ENCODE results near the gene SFI1. TPM values are rescaled to one million over a fixed set of nuclear protein-coding genes. Genes with fewer than 3 reads are reported as not detected.
A peak's percentile ranks its signal among the peaks of the same experiment; 100 is the strongest.

Gene SFI1
- total and polyA plus RNA-seq, 2 of the 4 experiments (the other 2 are of a cell fraction): 9.9 to 12.0 TPM

GRCh38 chr22:31585161-31585859 lies 89.0 kb downstream of the SFI1 start:
- peak overlapping the region; percentile 22 for H2AK9ac ChIP-seq (replicated peaks; ENCODE audit: low read depth, low read length, poor library complexity)
- H3K36me3 ChIP-seq (ENCODE audit: control insufficient read depth, insufficient read depth, low read length): peaks cover 4% of the 10 kb centered on the region
- no peak overlapping the region for H3K9ac ChIP-seq (ENCODE audit: low read depth, low read length)
- H3K27ac ChIP-seq (ENCODE audit: insufficient read depth, low read length): peak overlapping the region; percentile 79
- no peaks in the 10 kb centered on the region for H4K20me1 ChIP-seq (ENCODE audit: insufficient read depth, low read length)
- BruUV-seq (replicated peaks): no TSS peak
- H3K4ac ChIP-seq (ENCODE audit: low read depth, low read length): peak overlapping the region; percentile 90
- peak overlapping the region; percentile 97; the same call in 1 of the 2 replicates for H3K18ac ChIP-seq (ENCODE audit: low read depth, low read length)
- CTCF ChIA-PET: interaction anchor here (0.6 kb wide), 1 partner anchor 44 kb away, joined by 8 read pairs; no protein-coding TSS in a partner anchor
- DNase-seq (peak; percentile 60), ATAC-seq (ENCODE audit: low read depth) (peak; percentile 33; the same call in 1 of the 2 replicates)
- peak overlapping the region; percentile 95 for H2BK120ac ChIP-seq (ENCODE audit: low read depth, low read length)
- TF ChIP-seq CEBPB (IDR thresholded peaks at IDR 0.05; ENCODE audit: low read depth, low read length) (peak; percentile 73), MXI1 (IDR thresholded peaks at IDR 0.05; ENCODE audit: borderline replicate concordance, low read depth, low read length) (no peak)
- peak overlapping the region; percentile 64; the same call in 2 of the 3 replicates for H2BK15ac ChIP-seq (ENCODE audit: low read depth, low read length)
- no peak overlapping the region for H3K56ac ChIP-seq (ENCODE audit: extremely low read depth, insufficient read depth, low read length)
- dilution Hi-C loops (cut with HindIII; ENCODE audit: low sequenced_read_pairs, unreplicated experiment): no loop called here
- no peak overlapping the region for H3K4me2 ChIP-seq (ENCODE audit: low read depth, low read length)
- H4K5ac ChIP-seq (ENCODE audit: low read depth, low read length): peak overlapping the region; percentile 94; the same call in 1 of the 2 replicates
- H3K4me1 ChIP-seq (ENCODE audit: control insufficient read depth, insufficient read depth, low read length): peaks cover 22% of the 10 kb centered on the region
- H3K79me1 ChIP-seq (ENCODE audit: low read depth in 1 of 2, low read length in 2 of 2): peaks cover 0 to 3% of the 10 kb centered on the region in 2 experiments; a peak in 1 of 4 replicates
- POLR2A ChIA-PET (ENCODE audit: unreplicated experiment): no interaction called here
- peak overlapping the region; percentile 91 for H2BK20ac ChIP-seq (ENCODE audit: low read depth, low read length)
- H3K9me3 ChIP-seq (ENCODE audit: control insufficient read depth, insufficient read depth, low read length): no peaks in the 10 kb centered on the region
- WGBS, 2 experiments (ENCODE audit: extremely low coverage in 2 of 2, insufficient read length in 1 of 2): no CpG with 5 or more reads among the region's 3 CpGs
- in situ Hi-C loops (cut with MboI; ENCODE audit: low sequenced_read_pairs): no loop called here
- H3K9me1 ChIP-seq (ENCODE audit: insufficient read depth, low read length): peaks cover 15% of the 10 kb centered on the region
- no peak overlapping the region for H2AFZ ChIP-seq (replicated peaks; ENCODE audit: low read length, poor library complexity)
- no peaks in the 10 kb centered on the region for H3K27me3 ChIP-seq (ENCODE audit: control insufficient read depth, insufficient read depth, low read length)
- intact Hi-C loops (cut with micrococcal nuclease): no loop called here
- peak overlapping the region; percentile 41 to 80 for H4K8ac ChIP-seq (ENCODE audit: low read depth in 2 of 2, low read length in 2 of 2)
- peak overlapping the region; percentile 72 for H2AK5ac ChIP-seq (ENCODE audit: low read depth, low read length)
- peak overlapping the region; percentile 89 for H4K91ac ChIP-seq (ENCODE audit: insufficient read depth, low read depth, low read length)
- peak overlapping the region; percentile 77 for H3K14ac ChIP-seq (replicated peaks; ENCODE audit: low read depth, low read length)
- H3K4me3 ChIP-seq (ENCODE audit: insufficient read depth, low read depth, low read length): no peak overlapping the region
- peak overlapping the region; percentile 97 for H2BK5ac ChIP-seq (ENCODE audit: low read depth, low read length, poor library complexity, severe bottlenecking)
- peak overlapping the region; percentile 28; the same call in 1 of the 2 replicates for H3K23ac ChIP-seq (ENCODE audit: low read depth, low read length)

Data from IMR-90 (cell line).